GM18861 (cell line): ENCODE results near the gene CDRT15L2.
"Not testable (repeated sequence)": the region's sequence is repeated elsewhere in the genome, so short reads cannot be mapped to it uniquely, and the experiment has no call there.

ENCODE experiments used
- ATAC-seq: cut with Tn5 transposase; IDR thresholded peaks from one replicate; pipeline ENCODE4 v1.9.1; 2021; ENCODE audit not compliant: unreplicated experiment

The CDRT15L2 gene

GRCh38 chr17:20573216-20573615 lies 6.3 kb upstream of the CDRT15L2 start:
- ATAC-seq = not testable (repeated sequence)

GRCh38 chr17:20575071-20575470 lies 4.5 kb upstream of the CDRT15L2 start:
- not testable (repeated sequence) for ATAC-seq

DNA sequence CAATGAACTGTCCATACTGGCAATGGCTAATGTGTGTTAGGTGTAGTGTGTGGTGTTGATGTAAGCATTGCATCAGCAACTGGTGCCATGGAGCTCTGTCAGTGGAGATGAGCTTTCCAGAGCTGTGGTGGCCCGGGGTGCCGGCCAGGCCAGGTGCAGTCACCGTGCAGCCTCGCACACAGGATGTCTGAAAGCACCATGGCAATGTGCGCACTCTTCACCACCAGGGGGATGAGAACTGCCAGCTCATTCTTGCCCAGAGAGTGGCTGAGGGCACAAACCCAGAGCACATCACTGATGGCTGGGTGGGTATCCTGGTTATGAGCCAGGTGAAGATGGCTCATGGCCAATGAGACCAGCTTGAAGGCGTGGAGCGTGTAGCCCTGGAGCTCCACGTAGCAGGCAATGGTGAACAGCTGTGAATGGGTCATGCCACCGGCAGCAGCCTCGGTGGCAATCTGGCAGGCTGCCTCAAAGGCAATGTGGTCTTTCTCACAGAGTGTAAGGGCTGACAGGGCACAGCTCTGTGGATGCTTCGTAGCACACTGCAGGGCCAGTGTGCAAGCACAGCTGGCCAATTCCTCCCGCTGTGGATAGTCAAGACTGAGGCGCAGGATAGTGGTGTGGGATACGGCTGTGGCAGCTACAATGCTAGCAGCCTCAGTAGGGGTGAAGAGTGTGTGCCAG lies 4.5 kb downstream of the CDRT15L2 start:
- not testable (repeated sequence) for ATAC-seq

DNA sequence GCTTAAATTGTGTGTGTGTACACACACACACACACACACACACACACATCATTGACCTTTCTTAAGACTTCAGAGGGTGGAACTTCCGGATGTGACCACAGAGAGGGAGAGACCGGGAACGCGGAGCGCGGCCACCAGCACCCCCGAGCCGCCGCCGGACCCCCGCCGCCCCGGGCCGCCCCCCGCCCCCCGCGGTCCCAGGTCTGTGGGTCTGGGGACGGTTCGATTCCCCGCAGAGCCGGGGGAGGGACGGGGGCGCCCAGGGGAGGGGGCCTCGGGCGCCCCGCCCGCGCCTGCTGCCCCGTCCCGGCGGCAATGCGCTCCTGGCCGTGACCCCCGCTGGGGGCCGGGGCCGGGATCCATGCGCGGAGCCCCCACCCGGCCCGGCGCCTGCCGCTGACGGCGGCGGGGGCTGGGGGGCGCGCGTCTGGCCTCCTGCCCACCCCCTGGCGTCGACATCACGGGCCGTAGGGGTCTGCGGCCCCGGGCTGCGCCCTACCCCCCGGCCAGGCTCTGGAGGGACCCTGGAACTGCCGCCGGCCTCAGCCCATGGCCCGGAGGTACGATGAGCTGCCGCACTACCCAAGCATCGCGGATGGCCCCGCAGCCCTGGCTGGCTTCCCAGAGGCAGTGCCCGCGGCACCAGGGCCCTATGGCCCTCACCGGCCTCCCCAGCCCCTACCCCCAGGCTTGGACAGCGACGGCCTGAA lies 9.4 kb downstream of the CDRT15L2 start:
- ATAC-seq = not testable (repeated sequence)

GRCh38 chr17:20589454-20589810 lies 9.9 kb downstream of the CDRT15L2 start:
- not testable (repeated sequence) for ATAC-seq

DNA sequence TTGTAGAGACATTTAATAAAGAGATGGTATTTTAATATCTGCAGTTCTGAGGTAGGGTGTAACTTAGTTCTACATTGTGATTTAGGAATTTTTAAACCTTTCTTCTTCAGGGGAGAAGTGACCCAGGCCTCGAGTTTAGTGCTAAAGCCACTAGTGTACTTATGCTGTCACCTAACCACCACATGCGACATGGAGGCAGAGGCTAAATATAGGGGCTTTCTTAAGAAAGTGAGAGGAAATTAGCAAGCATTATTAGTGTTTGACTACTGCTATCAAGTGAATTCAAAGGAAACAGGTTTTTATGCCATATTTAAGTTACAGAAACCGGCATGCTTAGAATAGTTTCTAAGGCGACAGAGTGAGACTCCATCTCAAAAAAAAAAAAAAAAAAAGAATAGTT lies 11.5 kb downstream of the CDRT15L2 start:
- not testable (repeated sequence) for ATAC-seq

DNA sequence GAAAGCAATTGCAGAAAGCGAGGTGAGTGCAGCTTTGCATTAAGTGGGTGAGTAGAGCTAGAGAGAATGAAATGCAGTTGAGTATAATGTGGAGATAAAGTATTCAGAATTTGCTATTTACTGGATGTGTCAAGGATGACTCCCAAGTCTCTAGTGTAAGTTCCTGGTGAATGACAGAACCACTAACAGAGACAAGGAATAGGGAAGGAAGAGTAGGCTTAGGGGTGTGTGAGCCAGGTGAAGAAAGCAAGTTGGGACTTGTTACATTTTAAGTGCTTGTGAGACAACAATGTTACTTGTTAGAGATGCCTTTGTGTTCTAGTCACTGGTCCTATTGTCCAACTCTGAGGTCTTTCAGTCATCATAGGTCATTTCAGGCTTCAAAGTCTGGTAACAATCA lies 26.0 kb downstream of the CDRT15L2 start:
- not testable (repeated sequence) for ATAC-seq

GRCh38 chr17:20609490-20609889 lies 30.0 kb downstream of the CDRT15L2 start:
- ATAC-seq = not testable (repeated sequence)

GRCh38 chr17:20611309-20611708 lies 31.8 kb downstream of the CDRT15L2 start:
- ATAC-seq = no peak

GRCh38 chr17:20612635-20613034 lies 33.1 kb downstream of the CDRT15L2 start:
- no peak for ATAC-seq

- no peak for ATAC-seq
These were observed 33.7 kb downstream of the CDRT15L2 start for GRCh38 chr17:20613248-20613647.

DNA sequence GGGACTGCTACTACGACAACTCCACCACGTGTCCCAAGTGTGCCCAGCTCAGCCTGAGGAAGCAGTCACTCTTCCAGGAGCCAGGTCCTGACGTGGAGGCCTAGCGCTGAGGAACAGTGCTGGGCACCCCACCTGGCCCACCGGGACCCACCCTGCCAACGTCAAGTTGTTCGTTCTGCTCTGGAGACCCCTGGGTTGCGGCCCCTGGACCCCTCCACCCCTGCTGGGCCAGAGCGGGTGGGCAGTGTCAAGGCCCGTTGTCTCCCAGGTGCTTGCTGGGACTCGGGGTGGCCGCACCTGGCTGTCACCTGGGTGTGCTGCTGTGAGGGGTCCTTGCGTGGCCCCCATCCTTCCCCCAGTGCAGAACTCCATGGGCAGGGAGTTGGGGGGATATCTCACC lies 34.4 kb downstream of the CDRT15L2 start:
- ATAC-seq = no peak

GRCh38 chr17:20615461-20615860 lies 35.9 kb downstream of the CDRT15L2 start:
- ATAC-seq = not testable (repeated sequence)
